GM11168 (cell line): ENCODE data around the gene NEDD9.

Experiments
- in situ Hi-C: fragments of 300-500 bp; cut with MboI; formaldehyde crosslinking; loops from one replicate; pipeline ENCODE4 v1.12.0; 2022; ENCODE audit warnings: low sequenced_read_pairs; ENCODE audit not compliant: unreplicated experiment

Gene NEDD9

GRCh38 chr6:11236915-11237314, 4.4 kb upstream of the NEDD9 start:
- in situ Hi-C loops = no loop called here

DNA sequence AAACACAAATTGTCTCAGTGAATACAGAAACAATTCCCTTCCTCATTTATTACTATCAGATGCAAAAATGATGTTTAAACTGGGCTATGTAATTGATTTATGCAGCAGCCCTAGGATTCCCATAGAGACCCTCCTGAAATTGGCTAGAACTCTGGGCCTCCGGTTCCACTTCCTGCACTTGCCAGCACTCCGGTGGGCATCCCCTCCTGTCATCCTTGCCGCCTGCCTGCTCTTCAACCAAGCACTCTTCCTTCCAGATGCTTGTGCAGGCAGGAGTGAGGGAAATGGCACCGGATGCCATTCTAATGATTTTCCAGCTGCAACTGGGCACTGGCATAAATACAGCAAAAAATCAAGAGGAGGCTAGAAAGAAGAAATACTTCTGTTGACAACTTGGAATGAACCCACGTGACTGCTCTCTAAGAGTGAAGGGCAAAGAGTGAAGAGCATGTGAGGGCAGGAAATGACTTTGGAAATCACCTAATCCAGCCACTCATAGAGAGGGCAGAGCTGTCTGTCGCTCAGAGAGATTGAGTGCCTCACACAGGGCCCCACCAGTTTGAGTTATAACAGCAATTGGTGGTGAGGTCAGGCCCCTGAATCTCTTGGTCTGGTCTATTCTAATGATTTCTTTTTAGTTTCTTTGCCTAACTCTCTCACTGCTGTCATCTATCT, 3.7 kb upstream of the NEDD9 start:
- in situ Hi-C loops = no loop called here

DNA sequence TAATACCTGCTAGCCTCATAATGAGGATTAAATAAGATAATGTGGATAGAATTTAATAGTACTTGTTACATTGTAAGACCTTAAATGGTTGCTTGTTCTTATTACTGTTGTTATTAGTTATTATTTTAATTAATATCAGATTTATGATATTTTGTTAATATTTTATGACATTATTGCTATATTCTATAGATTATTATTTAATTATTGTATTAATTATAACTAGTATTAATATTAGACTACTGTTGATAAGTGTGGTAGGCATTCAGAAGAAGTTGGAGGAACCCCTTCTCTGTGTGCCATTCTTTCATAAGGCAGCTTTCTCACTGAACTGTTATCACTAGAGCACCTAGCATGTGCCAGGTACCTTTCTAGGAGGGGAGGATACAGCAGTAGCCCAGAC, 2.6 kb upstream of the NEDD9 start:
- in situ Hi-C loops = no loop called here

GRCh38 chr6:11233673-11234573, 1.5 kb upstream of the NEDD9 start:
- in situ Hi-C loops = no loop called here

- in situ Hi-C loops = no loop called here
Observed at GRCh38 chr6:11232770-11233626, 530 bp upstream of the NEDD9 start.

GRCh38 chr6:11231564-11232192, 790 bp downstream of the NEDD9 start:
- in situ Hi-C loops = no loop called here

DNA sequence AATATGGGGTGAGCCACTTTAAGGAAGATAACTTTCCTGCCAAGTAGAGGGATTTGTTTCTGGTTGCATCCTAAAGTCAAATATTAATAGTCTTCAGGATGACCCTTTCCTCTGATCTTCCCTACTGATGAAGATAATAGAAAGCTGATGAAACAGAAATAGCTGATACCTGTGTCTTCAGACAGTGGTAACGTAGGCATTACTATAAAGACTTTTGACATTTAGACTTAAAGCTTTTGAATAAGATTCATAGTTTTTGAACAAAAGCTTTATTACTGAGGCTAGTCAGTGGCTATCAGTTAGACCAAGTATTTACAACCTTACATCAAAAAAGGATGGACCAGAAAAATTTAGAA, 1.4 kb downstream of the NEDD9 start:
- in situ Hi-C loops = no loop called here

DNA sequence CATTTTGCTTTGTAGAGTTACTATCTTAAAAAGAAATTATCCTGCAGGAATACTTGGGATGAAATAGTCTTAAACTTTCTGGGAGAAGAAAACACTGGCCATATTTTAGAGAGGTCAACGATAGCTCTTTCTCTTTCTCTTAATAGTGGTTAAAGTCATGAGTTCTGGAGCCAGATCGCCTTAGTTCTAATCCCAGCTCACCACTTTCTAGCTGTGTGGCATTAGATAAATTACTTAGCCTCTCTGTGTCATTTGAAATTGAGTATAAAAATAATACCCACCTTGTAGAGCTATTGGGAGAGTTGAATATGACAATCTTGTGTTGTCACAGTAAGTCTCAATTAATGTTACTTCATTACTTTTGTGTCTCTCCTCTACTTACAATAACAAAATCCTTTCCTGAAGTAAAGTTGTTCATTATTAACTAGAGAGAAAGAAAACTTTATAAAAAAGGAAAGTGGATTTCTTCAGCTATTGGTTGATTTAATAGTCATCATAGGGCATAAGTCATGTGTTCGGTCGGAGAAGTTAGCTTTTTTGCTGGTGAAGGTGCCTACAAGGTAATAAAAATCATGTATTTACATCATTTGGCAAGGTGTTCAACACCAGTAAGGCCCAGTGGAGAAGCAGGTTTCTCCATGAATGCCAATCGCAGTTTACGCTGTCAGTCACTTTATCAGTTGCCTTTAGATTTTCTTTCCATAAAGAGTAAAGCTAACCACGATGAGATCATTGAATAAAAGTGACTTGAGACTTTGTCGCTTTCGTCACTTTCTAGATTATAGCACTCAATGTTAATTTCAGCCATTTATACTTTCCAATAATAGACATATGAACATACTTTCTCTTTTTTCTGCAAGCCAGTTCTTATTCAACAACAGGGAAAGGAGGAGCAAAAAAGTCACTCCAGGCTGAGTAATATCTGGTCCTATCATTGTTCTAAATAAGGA, 2.0 kb downstream of the NEDD9 start:
- in situ Hi-C loops = no loop called here

DNA sequence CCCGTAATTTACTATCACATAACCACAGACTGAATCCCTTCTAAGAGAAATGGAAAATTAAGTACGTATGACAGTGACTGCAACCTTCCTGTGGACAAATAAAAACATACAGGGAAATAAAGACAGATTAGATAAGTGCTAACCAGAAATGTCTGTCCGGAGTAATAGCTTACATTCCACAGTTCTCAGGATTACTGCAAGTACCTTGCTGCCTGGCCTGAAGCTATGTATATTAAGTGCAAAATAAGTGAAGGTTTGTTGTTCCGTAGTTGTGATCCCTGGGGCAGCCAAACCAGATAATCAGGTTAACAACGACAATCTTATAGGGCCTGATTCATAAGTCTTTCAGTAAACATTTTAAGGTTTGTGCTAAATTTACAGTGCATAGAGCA, 2.8 kb downstream of the NEDD9 start:
- in situ Hi-C loops = no loop called here

GRCh38 chr6:11228935-11229654, 3.4 kb downstream of the NEDD9 start:
- in situ Hi-C loops = no loop called here

- in situ Hi-C loops = no loop called here
Observed at GRCh38 chr6:11227698-11228097, 4.8 kb downstream of the NEDD9 start.

GRCh38 chr6:11226005-11226404, 6.5 kb downstream of the NEDD9 start:
- in situ Hi-C loops = no loop called here

DNA sequence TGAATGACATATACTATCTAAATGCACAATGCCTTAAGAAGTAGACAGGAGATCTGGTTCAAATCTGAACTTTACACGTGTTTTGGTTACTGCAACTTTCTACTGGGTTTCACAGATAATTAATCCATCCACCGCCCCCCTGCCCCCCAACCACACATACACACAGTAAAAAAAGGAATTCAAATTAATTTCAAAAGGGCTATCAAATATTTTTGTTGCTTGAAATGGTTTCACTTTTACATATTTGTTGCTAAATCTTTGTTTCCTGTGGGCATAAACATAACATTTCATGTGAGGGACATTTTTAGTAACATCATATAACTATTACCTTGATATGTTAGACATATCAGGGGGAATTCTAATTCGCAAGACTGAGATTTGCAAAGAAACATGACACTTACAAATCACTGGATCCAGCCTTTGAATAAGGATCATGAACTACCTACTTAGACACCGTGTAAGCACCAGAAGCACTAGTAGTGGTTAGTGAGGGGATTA, 7.5 kb downstream of the NEDD9 start:
- in situ Hi-C loops = no loop called here

- in situ Hi-C loops = no loop called here
Observed at GRCh38 chr6:11224252-11224965, 8.1 kb downstream of the NEDD9 start.

DNA sequence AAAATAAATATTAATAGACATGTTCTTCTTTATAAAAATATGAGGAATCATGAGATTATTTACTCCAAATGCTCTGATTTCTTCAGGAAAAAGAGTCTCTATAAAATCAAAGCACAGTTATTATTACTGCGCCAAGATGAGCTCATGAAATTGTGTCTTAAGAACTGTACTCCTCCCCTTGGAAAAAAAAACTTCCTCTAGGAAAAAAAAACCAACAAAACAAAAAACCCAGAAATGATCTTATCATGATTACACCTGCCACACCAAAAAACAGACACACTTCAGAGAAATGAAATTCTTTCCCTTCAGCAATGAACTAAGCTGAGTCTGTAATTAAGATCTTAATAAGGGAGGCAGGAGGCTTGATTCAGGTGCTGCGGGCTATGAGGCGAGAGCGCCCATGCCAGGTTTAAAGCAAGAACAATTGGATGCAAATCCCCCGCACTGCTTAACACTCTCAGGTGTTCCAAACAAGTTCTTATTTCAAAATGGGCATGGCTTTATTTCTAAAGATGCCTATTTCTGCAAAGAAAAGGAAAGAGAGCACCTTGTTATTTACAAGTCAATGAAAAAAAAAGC, 9.1 kb downstream of the NEDD9 start:
- in situ Hi-C loops = no loop called here

GRCh38 chr6:11222385-11223277, 9.8 kb downstream of the NEDD9 start:
- in situ Hi-C loops = no loop called here
